HG03378 (cell line): Measurements from ENCODE around the gene CACNA1B.

Source experiments
- ATAC-seq: cut with Tn5 transposase; IDR thresholded peaks from one replicate; pipeline ENCODE4 v1.9.1; 2021; ENCODE audit warnings: mild to moderate bottlenecking, moderate library complexity; ENCODE audit not compliant: unreplicated experiment

The CACNA1B gene

GRCh38 chr9:137959641-137960411 lies 82.2 kb downstream of the CACNA1B start:
- no peak for ATAC-seq

DNA sequence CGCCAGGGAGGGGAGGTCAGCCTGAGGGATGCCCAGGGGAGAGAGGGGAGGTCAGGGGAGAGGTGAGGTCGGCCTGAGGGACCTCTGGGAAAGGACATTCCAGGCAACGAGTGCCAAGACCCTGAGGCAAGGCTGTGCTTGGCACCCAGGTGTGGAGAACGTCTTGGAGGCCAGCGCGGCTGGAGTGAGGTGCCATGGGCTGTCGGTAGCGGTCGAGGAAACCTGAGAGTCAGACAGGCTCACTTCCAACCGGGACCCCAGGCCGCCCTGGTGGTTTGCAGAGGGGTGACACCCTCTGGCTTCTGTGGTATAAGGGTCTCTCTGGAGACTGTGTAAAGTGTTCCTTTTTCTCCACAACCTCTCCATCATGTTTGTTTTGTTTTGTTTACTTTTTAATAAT lies 82.9 kb downstream of the CACNA1B start:
- ATAC-seq: no peak

- no peak for ATAC-seq
Measured at GRCh38 chr9:137963525-137963924, 85.9 kb downstream of the CACNA1B start.

DNA sequence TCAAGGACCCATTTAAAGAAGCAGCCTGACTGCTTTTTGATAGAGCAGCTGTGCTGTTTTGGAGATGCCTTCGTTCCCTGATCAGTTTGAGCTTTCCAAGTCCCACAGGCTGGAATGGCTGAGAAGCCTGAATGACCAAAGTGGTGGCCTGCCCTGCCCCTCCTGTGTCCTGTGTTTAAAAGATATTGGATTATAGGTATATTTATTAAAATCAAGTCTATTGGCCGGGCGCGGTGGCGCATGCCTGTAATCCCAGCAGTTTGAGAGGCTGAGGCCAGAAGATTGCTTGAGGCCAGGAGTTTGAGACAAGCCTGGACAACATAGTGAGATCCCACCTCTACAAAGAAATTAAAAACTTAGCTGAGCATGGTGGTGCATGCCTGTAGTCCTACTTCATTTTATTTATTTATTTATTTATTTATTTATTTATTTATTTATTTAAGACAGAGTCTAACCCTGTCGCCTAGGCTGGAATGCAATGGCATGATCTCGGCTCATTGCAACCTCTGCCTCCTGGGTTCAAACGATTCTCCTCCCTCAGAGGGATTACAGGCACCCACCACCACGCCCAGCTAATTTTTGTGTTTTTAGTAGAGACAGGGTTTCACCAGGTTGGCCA lies 87.7 kb downstream of the CACNA1B start:
- no peak for ATAC-seq

GRCh38 chr9:137967280-137967953 lies 89.8 kb downstream of the CACNA1B start:
- no peak for ATAC-seq

GRCh38 chr9:137968235-137968634 lies 90.7 kb downstream of the CACNA1B start:
- ATAC-seq: no peak

GRCh38 chr9:137969008-137969407 lies 91.4 kb downstream of the CACNA1B start:
- ATAC-seq: no peak

GRCh38 chr9:137969685-137970084 lies 92.1 kb downstream of the CACNA1B start:
- ATAC-seq: no peak

DNA sequence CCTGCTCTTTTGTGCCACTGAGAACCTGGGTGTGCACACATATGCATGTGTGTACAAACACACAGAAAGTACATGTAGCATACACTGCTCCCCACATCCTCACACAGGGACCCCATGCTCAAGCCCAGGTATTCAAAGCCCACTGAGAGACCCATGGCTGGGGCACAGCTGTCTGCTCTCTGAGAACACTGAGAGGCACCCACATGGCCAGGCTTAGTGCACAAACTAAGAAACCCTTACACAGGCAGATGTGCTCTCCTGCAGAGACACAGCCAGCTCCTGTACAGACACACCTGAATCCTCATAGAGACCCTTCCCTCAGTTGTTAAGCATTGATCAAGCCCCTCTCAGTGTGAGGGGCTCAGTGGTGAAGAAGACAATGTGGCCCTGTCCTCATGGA lies 92.5 kb downstream of the CACNA1B start:
- no peak for ATAC-seq

- ATAC-seq: no peak
Measured at GRCh38 chr9:137970686-137971476, 93.3 kb downstream of the CACNA1B start.

GRCh38 chr9:137971477-137972138 lies 94.0 kb downstream of the CACNA1B start:
- no peak for ATAC-seq

DNA sequence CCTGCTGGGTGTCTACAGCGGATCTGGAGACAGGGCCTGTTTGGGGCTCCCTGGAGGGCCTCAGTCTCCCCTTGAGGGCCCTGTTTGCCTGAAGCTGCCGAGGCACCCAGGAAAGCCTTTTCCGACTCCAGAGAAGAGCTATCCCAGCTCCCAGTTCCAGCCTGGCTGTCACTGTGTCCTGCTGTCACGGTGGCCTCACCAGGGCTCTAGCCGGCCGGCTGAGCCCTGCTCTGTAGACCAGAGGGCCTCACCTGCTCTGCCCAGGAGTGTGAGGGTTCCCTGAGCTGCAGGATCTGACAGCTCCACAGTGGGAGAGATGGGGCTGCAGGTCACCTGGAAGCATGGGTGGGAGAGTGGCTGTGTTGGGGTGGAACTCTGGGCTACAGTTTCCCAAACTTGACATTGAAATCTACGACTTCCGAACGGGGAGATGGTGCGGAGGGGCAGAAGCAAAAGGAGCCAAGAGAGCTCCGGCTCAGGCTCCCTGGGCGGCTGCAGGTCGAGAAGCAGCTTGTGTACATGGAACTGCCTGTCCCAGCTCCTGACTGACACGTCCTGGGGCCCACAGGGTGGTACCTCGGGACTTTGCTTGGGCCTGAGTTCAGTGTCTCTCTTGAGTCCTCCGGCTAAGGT lies 94.9 kb downstream of the CACNA1B start:
- ATAC-seq: no peak

- no peak for ATAC-seq
Measured at GRCh38 chr9:137972988-137973470, 95.4 kb downstream of the CACNA1B start.

DNA sequence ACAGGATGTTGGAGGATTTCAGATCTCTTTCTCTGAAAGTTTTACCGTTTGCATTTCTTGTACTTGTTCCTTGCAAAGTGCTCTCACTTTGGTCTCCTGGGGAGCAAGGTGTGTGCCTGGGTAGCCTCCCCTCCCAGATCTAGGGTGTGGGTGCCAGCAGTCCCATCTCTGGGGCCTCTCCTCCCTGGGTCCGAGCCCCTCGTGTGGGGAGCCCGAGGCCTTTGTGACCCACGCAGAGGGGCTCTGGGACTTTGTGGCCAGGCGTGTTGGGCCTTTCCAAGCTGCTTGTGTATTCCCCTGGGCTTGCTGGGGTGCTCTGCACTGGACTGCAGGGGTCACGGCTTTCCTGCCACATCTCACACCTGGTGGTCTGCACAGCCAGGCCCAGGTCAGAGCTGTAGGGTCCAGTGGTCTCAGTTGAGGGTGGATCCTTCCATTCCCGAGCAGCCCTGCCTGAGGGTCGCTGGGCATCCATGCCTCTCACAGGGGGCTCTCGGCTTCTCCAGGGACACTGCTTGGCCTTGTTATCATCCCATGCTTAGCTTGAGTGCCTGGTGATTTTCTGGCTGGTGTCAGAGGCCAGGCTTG lies 96.3 kb downstream of the CACNA1B start:
- ATAC-seq: no peak

GRCh38 chr9:137974746-137975526 lies 97.4 kb downstream of the CACNA1B start:
- no peak for ATAC-seq

GRCh38 chr9:137975527-137975913 lies 97.9 kb downstream of the CACNA1B start:
- ATAC-seq: no peak

- ATAC-seq: no peak
Measured at GRCh38 chr9:137975936-137976565, 98.5 kb downstream of the CACNA1B start.

DNA sequence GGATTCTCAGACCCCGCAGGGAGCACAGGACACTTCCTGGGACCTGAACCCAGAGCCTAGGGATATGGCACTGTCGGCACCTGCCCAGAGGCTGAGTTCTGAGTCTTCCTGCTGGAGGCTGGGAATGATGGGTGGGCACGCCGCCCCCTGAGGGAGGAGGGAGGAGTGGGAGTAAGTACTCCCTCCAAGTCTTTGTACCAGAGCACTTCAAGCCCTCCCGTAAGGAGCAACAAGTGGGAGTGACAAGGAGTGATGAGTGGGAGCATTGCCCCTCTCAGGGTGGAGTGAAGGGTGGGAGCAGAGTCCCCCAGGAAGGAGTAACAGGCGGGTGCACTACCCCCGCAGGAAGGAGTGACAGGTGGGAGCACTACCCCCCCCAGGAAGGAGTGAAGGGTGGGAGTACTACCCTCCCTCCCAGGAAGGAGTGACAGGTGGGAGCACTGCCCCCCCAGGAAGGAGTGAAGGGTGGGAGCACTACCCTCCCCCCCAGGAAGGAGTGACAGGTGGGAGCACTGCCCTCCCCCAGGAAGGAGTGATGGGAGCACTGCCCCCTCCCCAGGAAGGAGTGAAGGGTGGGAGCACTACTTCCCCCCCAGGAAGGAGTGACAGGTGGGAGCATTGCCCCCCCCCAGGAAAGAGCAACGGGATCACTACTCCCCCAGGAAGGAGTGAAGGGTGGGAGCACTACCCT lies 100.1 kb downstream of the CACNA1B start:
- ATAC-seq: no peak
